Transverse colon (tissue), 4 donors: Measurements from ENCODE around the gene TMEM156. TPM values are rescaled to one million over a fixed set of nuclear protein-coding genes. Genes with fewer than 3 reads are reported as not detected.

ENCODE experiments used
- DNase-seq: peaks from one replicate; pipeline ENCODE4 v3.0.0-alpha.2; 2019
- H3K27ac ChIP-seq, 4 donors: fragments of 200-600 bp; sonication (generic); 2 replicates each; pipeline ENCODE4 v1.5.1; 2016 to 2018; ENCODE audit warnings: inconsistent platforms in 4 of 4
- H3K27me3 ChIP-seq: fragments of 200-600 bp; sonication (generic); 2 replicates; pipeline ENCODE4 v1.5.1; 2017; ENCODE audit warnings: inconsistent platforms
- H3K36me3 ChIP-seq, 4 donors: fragments of 200-600 bp; sonication (generic); 2 replicates each; pipeline ENCODE4 v1.5.1; 2017 to 2019; ENCODE audit warnings: inconsistent platforms in 4 of 4
- H3K4me1 ChIP-seq, 4 donors: fragments of 200-600 bp; sonication (generic); 2 replicates each; pipeline ENCODE4 v1.5.1; 2017 to 2020; ENCODE audit warnings: inconsistent platforms in 4 of 4
- H3K4me3 ChIP-seq, 4 donors: fragments of 200-600 bp; sonication (generic); 1 replicate in 1 of 4; 2 replicates in 3 of 4; pipeline versions ENCODE4 v1.5.1 to v1.6.1; 2017 to 2019; ENCODE audit warnings: inconsistent platforms in 4 of 4
- H3K9me3 ChIP-seq, 2 donors: fragments of 200-600 bp; sonication (generic); 2 replicates each; pipeline ENCODE4 v1.5.1; 2017 to 2019; ENCODE audit warnings: inconsistent platforms in 2 of 2
- CTCF ChIP-seq, 5 experiments: fragments of 200-600 bp in 3 of 5; fragments of 450-650 bp in 2 of 5; sonication (generic) in 3 of 5; IDR thresholded peaks; 1 replicate in 2 of 5; 2 replicates in 3 of 5; pipeline ENCODE4 v1.5.1; 2016 to 2017; ENCODE audit warnings: antibody characterized with exemption in 5 of 5, inconsistent platforms in 3 of 5, mild to moderate bottlenecking in 2 of 5, moderate library complexity in 1 of 5
- EP300 ChIP-seq: sonication (generic); formaldehyde crosslinking; IDR thresholded peaks from one replicate; pipeline ENCODE4 v1.6.1; 2017; ENCODE audit warnings: antibody characterized with exemption, low read depth
- POLR2A ChIP-seq: fragments of 450-650 bp; IDR thresholded peaks from one replicate; pipeline ENCODE4 v1.6.1; 2016; ENCODE audit warnings: antibody characterized with exemption, mild to moderate bottlenecking, moderate library complexity
- POLR2AphosphoS5 ChIP-seq, 3 donors: sonication (generic); formaldehyde crosslinking; IDR thresholded peaks; one replicate each; pipeline ENCODE4 v1.6.1; 2016; ENCODE audit warnings: antibody characterized with exemption in 3 of 3
- WGBS, 2 donors: methylation state at CpG; one replicate each; pipeline ENCODE4 v1.1.5; 2018; ENCODE audit warnings: low coverage in 1 of 2; 5-methylcytosine and 5-hydroxymethylcytosine counted together
- in situ Hi-C, 4 donors: fragments of 200-750 bp; cut with MboI; loops; one replicate each; pipeline versions ENCODE4 v1.15.0 to v1.15.1; 2017; ENCODE audit warnings: low sequenced_read_pairs in 3 of 4, low pct_ligation_motif_present in 1 of 4, low pct_unique_long_range_greater_than_20kb in 1 of 4
- intact Hi-C: fragments of 100-400 bp; cut with DNase I; formaldehyde crosslinking; loops from one replicate; pipeline ENCODE4 v1.15.1; 2023; ENCODE audit warnings: low total_unique reads
- total RNA-seq, 4 donors: library from RNA; depleted of rRNA; stranded (reverse); fragments of >200 nt; gene quantifications; one replicate each; pipeline ENCODE4 v1.1.0, GENCODE V29; 2016

TMEM156 gene
- total RNA-seq, 4 donors from 2014 or later = 0.96 to 2.9 TPM; not detected in 2

DNA sequence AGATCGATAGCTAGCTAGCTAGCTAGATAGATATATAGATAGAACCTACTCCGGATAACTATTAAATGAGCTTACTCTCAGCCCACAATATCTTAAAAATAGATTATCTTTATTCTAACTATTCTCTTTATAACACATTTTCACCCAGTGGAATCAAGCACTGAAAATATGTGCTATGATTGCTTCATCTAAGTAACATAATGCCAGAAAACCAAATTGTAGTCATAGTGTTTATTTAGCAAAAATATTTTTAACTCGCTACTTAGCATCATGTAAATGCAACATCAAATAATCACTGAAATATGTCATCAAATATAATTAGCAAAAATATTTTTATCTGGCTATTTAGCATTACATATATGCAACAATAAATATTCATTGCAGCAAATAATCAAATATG lies 1.5 kb downstream of the TMEM156 start:
- 51 to 62% methylated on average over 3 of the region's 3 CpGs for WGBS, 2 donors
- in situ Hi-C loops = no loop called here

GRCh38 chr4:39029752-39030694 lies 2.2 kb downstream of the TMEM156 start:
- TF ChIP-seq EP300 (no peak), CTCF (IDR thresholded peaks at IDR 0.05) (no peak), POLR2AphosphoS5 (IDR thresholded peaks at IDR 0.05) (no peak), POLR2A (no peak)
- intact Hi-C loops = no loop called here
- H3K36me3 ChIP-seq = no peaks in the 10 kb centered on the region
- H3K4me1 ChIP-seq = peaks cover 0 to 8% (median 0%) of the 10 kb centered on the region in 4 donors
- no peaks in the 10 kb centered on the region for H3K9me3 ChIP-seq
- no peak for DNase-seq
- H3K27ac ChIP-seq = peak overlapping the region in 1 of 4 donors; percentile 20
- H3K27me3 ChIP-seq = no peaks in the 10 kb centered on the region
- peak overlapping the region in 1 of 4 donors; percentile 22 for H3K4me3 ChIP-seq
- in situ Hi-C loops = no loop called here

More for the DNA sequence above, 1.5 kb downstream of the TMEM156 start:
- no peak for DNase-seq
- TF ChIP-seq EP300 (no peak), POLR2AphosphoS5 (IDR thresholded peaks at IDR 0.05) (no peak), POLR2A (no peak), CTCF (IDR thresholded peaks at IDR 0.05) (no peak)
- H3K27ac ChIP-seq = peak overlapping the region in 1 of 4 donors; percentile 53
- H3K4me1 ChIP-seq = peaks cover 0 to 8% (median 0%) of the 10 kb centered on the region in 4 donors
- intact Hi-C loops = no loop called here
- no peaks in the 10 kb centered on the region for H3K9me3 ChIP-seq
- peak overlapping the region in 1 of 4 donors; percentile 22 for H3K4me3 ChIP-seq
- no peaks in the 10 kb centered on the region for H3K36me3 ChIP-seq
- no peaks in the 10 kb centered on the region for H3K27me3 ChIP-seq

DNA sequence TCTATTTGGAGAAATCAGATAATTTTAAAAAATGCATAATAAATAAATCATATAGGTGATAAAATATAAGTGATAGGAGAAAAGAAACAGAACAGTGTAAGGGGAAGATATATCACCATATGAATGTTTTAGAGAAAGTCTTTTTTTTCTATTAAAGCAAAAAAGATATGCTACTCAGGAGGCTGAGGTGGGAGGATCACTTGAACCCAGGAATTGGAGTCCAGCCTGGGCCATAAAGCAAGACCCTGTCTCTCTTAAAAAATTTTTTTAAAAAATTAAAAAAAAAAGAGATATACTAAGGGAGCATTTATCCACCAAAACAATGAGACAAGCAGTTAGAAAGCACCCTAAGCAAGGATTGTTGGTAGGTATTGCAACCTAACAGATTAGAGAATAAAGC lies 6.1 kb downstream of the TMEM156 start:
- H3K9me3 ChIP-seq = no peaks in the 10 kb centered on the region
- peaks cover 0 to 4% (median 0%) of the 10 kb centered on the region in 4 donors for H3K4me1 ChIP-seq
- in situ Hi-C loops = no loop called here
- TF ChIP-seq CTCF (IDR thresholded peaks at IDR 0.05) = no peak
- no peak for TF ChIP-seq POLR2AphosphoS5 (IDR thresholded peaks at IDR 0.05)
- TF ChIP-seq POLR2A = no peak
- TF ChIP-seq EP300 = no peak
- no peak for DNase-seq
- H3K4me3 ChIP-seq = no peak overlapping the region
- H3K36me3 ChIP-seq = no peaks in the 10 kb centered on the region
- intact Hi-C loops = no loop called here
- no peak overlapping the region for H3K27ac ChIP-seq
- H3K27me3 ChIP-seq = no peaks in the 10 kb centered on the region

DNA sequence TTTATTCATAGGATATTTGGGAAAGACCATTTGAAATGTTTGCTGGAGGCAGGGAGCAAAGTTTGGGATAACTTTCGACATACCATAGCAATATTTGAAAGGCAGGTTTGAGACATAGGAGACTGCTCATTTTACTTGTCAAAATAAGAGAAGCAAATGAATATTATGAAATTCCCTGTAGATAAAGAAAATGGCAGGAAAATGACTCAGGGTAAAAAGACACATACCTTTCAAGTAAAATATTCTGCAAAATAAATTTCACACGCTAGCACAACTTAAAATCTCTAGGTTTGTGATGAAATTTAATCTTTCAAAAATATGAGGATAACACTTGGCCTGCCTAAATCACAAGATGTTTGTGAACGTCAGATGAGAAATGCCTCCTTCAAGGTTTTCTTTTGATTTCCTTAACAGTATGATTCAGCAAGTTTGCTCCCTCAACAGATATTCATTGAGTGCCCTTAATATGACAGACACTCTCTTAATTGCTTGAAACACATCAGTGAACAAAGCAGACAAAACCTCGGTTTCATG lies 6.6 kb downstream of the TMEM156 start:
- Histone ChIP-seq H3K27ac (no peak overlapping the region), H3K4me1 (peaks cover 0 to 4% (median 0%) of the 10 kb centered on the region in 4 donors), H3K4me3 (no peak overlapping the region), H3K9me3 (no peaks in the 10 kb centered on the region), H3K36me3 (no peaks in the 10 kb centered on the region), H3K27me3 (no peaks in the 10 kb centered on the region)
- TF ChIP-seq POLR2A = no peak
- TF ChIP-seq POLR2AphosphoS5 (IDR thresholded peaks at IDR 0.05) = no peak
- no peak for TF ChIP-seq EP300
- no peak for TF ChIP-seq CTCF (IDR thresholded peaks at IDR 0.05)
- intact Hi-C loops (no loop called here), in situ Hi-C loops (no loop called here)
- 79 to 82% methylated on average over 4 of the region's 4 CpGs for WGBS, 2 donors
- no peak for DNase-seq
